ENCODE data around the gene PACC1. TPM values are rescaled to one million over a fixed set of nuclear protein-coding genes. Genes with fewer than 3 reads are reported as not detected.

The PACC1 gene
- total and polyA plus RNA-seq, 2 experiments from 2014 or later: 9.4 to 10.4 TPM

DNA sequence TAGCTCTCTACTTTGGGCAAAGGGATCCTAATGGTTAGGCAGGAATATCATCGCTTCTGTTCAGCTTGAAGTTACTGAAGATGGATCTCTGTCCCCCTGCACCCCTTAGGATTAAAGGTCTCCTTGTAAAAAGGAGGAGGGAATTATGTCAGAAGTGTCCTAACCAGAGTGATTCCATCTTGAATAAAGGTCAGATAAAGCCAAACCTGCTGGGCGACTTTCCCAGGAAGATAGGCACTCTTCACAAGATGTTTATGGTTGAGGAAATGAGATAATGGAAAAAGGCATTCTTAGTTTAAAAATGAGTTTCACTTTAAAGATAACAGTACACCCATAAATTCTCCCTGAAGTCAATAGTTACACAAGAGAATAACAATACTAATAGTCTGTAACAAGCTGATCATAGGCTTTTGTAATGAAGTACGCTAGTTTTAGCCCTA, 16.3 kb upstream of the PACC1 start:
- peak overlapping the region; percentile 79 for H3K27ac ChIP-seq
- WGBS (ENCODE audit: low lambda C conversion rate, missing lambda C conversion rate): 32% methylated on average over 3 of the region's 3 CpGs
- no peak overlapping the region for H3K4me3 ChIP-seq
- peak overlapping the region; percentile 59 for H3K4me2 ChIP-seq
- H3K79me2 ChIP-seq: peaks cover 24% of the 10 kb centered on the region
- H3K9me3 ChIP-seq (ENCODE audit: low read depth): no peaks in the 10 kb centered on the region
- no peak for TF ChIP-seq EZH2 (IDR thresholded peaks at IDR 0.05; ENCODE audit: borderline replicate concordance)
- TF ChIP-seq EZH2phosphoT487 (IDR thresholded peaks at IDR 0.05; ENCODE audit: low read depth, severe bottlenecking, unreplicated experiment): no peak
- TF ChIP-seq, protein P1, sequence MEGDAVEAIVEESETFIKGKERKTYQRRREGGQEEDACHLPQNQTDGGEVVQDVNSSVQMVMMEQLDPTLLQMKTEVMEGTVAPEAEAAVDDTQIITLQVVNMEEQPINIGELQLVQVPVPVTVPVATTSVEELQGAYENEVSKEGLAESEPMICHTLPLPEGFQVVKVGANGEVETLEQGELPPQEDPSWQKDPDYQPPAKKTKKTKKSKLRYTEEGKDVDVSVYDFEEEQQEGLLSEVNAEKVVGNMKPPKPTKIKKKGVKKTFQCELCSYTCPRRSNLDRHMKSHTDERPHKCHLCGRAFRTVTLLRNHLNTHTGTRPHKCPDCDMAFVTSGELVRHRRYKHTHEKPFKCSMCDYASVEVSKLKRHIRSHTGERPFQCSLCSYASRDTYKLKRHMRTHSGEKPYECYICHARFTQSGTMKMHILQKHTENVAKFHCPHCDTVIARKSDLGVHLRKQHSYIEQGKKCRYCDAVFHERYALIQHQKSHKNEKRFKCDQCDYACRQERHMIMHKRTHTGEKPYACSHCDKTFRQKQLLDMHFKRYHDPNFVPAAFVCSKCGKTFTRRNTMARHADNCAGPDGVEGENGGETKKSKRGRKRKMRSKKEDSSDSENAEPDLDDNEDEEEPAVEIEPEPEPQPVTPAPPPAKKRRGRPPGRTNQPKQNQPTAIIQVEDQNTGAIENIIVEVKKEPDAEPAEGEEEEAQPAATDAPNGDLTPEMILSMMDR (IDR thresholded peaks at IDR 0.05; ENCODE audit: poor library complexity): no peak
- H3K4me1 ChIP-seq (ENCODE audit: insufficient read depth): peaks cover 8% of the 10 kb centered on the region
- peak; percentile 49 for DNase-seq (ENCODE audit: low spot score)
- H4K20me1 ChIP-seq (ENCODE audit: insufficient read depth, poor library complexity, severe bottlenecking): no peaks in the 10 kb centered on the region
- H2AFZ ChIP-seq: no peak overlapping the region
- H3K27me3 ChIP-seq: no peaks in the 10 kb centered on the region
- no peaks in the 10 kb centered on the region for H3K36me3 ChIP-seq (replicated peaks; ENCODE audit: insufficient read depth, low read depth)
- no peaks in the 10 kb centered on the region for H3K9me2 ChIP-seq (replicated peaks; ENCODE audit: insufficient read depth)

DNA sequence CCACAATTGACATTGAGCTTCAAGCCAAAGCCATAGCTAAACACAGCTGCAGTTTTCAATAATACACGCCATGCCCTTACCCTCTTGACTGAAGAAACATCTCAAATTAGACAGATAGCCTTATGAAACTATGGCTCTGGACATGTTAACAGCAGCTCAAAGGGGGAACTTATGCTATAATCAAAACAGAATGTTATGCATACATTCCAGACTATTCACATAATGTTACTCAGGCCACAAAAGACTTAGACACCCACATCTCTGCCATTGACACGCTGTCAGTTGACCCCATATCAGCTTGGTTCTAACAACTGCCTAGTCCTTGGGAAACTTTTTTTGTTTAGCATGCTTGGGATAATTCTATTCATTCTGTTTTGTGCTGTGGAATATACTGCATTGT, 15.7 kb upstream of the PACC1 start:
- H3K27ac ChIP-seq: peak overlapping the region; percentile 60

DNA sequence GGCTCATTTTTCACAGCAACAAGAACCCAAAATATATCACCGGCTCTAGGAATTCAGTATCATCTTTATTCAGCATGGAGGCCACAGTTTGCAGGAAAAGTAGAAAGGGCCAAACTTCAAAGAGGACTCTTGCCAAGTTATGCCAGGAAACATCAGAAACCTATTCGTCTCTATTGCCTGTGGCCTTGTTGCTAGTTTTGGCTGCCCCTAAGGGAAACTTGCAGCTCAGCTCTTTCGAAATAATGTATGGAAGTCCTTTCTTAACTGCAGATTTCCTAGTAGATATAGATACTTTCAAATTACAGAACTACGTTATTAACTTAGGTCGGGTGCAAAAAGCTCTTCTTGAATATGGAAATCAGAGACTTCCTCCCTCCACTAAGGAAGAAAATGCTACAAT, 13.8 kb upstream of the PACC1 start:
- TF ChIP-seq, protein P1 (IDR thresholded peaks at IDR 0.05; ENCODE audit: poor library complexity): no peak
- TF ChIP-seq EZH2 (IDR thresholded peaks at IDR 0.05; ENCODE audit: borderline replicate concordance) (no peak), EZH2phosphoT487 (IDR thresholded peaks at IDR 0.05; ENCODE audit: low read depth, severe bottlenecking, unreplicated experiment) (no peak)
- Histone ChIP-seq H3K4me1 (ENCODE audit: insufficient read depth) (peaks cover 8% of the 10 kb centered on the region), H3K9me3 (ENCODE audit: low read depth) (no peaks in the 10 kb centered on the region), H3K79me2 (peaks cover 3% of the 10 kb centered on the region), H3K27ac (no peak overlapping the region), H2AFZ (no peak overlapping the region), H3K36me3 (replicated peaks; ENCODE audit: insufficient read depth, low read depth) (no peaks in the 10 kb centered on the region), H3K4me2 (no peak overlapping the region), H3K27me3 (no peaks in the 10 kb centered on the region), H3K9me2 (replicated peaks; ENCODE audit: insufficient read depth) (no peaks in the 10 kb centered on the region), H4K20me1 (ENCODE audit: insufficient read depth, poor library complexity, severe bottlenecking) (no peaks in the 10 kb centered on the region), H3K4me3 (no peak overlapping the region)
- DNase-seq (ENCODE audit: low spot score): no peak
- WGBS (ENCODE audit: low lambda C conversion rate, missing lambda C conversion rate): 82% methylated on average over 5 of the region's 5 CpGs

More for the DNA sequence above, 15.7 kb upstream of the PACC1 start:
- H4K20me1 ChIP-seq (ENCODE audit: insufficient read depth, poor library complexity, severe bottlenecking): no peaks in the 10 kb centered on the region
- H3K36me3 ChIP-seq (replicated peaks; ENCODE audit: insufficient read depth, low read depth): no peaks in the 10 kb centered on the region
- H3K4me3 ChIP-seq: no peak overlapping the region
- H2AFZ ChIP-seq: no peak overlapping the region
- no peaks in the 10 kb centered on the region for H3K9me3 ChIP-seq (ENCODE audit: low read depth)
- H3K27me3 ChIP-seq: no peaks in the 10 kb centered on the region
- H3K4me1 ChIP-seq (ENCODE audit: insufficient read depth): peaks cover 8% of the 10 kb centered on the region
- H3K9me2 ChIP-seq (replicated peaks; ENCODE audit: insufficient read depth): no peaks in the 10 kb centered on the region
- no peak for DNase-seq (ENCODE audit: low spot score)
- 64% methylated on average over 2 of the region's 2 CpGs for WGBS (ENCODE audit: low lambda C conversion rate, missing lambda C conversion rate)
- TF ChIP-seq EZH2 (IDR thresholded peaks at IDR 0.05; ENCODE audit: borderline replicate concordance) (no peak), EZH2phosphoT487 (IDR thresholded peaks at IDR 0.05; ENCODE audit: low read depth, severe bottlenecking, unreplicated experiment) (no peak)
- TF ChIP-seq, protein P1 (IDR thresholded peaks at IDR 0.05; ENCODE audit: poor library complexity): no peak
- H3K79me2 ChIP-seq: peaks cover 18% of the 10 kb centered on the region
- no peak overlapping the region for H3K4me2 ChIP-seq

DNA sequence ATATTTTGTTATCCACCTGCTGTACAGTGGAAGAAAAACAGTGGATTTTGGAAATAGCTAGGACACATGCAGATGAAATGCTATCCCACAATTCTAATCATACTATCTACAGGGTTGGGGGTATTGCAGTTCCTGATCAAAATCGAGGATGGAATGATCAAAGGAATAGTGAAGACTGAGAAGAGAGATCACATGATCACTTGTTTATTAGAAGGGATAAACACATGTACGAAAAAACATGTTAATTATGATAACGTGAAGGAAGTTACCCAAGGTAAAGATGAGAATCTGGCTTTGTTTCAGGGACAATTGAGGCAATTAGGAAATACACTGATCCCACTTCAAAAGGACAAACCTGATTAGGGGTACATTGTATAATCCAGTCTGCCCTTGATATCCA, 9.2 kb upstream of the PACC1 start:
- Histone ChIP-seq H3K79me2 (no peaks in the 10 kb centered on the region), H2AFZ (no peak overlapping the region), H3K36me3 (replicated peaks; ENCODE audit: insufficient read depth, low read depth) (no peaks in the 10 kb centered on the region), H3K27me3 (no peaks in the 10 kb centered on the region), H3K27ac (no peak overlapping the region), H3K4me1 (ENCODE audit: insufficient read depth) (no peaks in the 10 kb centered on the region), H3K4me2 (no peak overlapping the region), H3K9me2 (replicated peaks; ENCODE audit: insufficient read depth) (no peaks in the 10 kb centered on the region), H3K9me3 (ENCODE audit: low read depth) (no peaks in the 10 kb centered on the region), H3K4me3 (no peak overlapping the region), H4K20me1 (ENCODE audit: insufficient read depth, poor library complexity, severe bottlenecking) (no peaks in the 10 kb centered on the region)
- WGBS (ENCODE audit: low lambda C conversion rate, missing lambda C conversion rate): 64% methylated on average over 3 of the region's 3 CpGs
- DNase-seq (ENCODE audit: low spot score): no peak
- TF ChIP-seq EZH2 (IDR thresholded peaks at IDR 0.05; ENCODE audit: borderline replicate concordance): no peak
- TF ChIP-seq EZH2phosphoT487 (IDR thresholded peaks at IDR 0.05; ENCODE audit: low read depth, severe bottlenecking, unreplicated experiment): no peak
- TF ChIP-seq, protein P1 (IDR thresholded peaks at IDR 0.05; ENCODE audit: poor library complexity): no peak
